GM21737 (cell line): ENCODE results near the gene ARID1B.

Source experiments
- ATAC-seq: cut with Tn5 transposase; IDR thresholded peaks from one replicate; pipeline ENCODE4 v1.9.1; 2021; ENCODE audit warnings: mild to moderate bottlenecking, moderate library complexity; ENCODE audit not compliant: unreplicated experiment

ARID1B gene

GRCh38 chr6:157116426-157116825, 339.2 kb downstream of the ARID1B start:
- no peak for ATAC-seq

DNA sequence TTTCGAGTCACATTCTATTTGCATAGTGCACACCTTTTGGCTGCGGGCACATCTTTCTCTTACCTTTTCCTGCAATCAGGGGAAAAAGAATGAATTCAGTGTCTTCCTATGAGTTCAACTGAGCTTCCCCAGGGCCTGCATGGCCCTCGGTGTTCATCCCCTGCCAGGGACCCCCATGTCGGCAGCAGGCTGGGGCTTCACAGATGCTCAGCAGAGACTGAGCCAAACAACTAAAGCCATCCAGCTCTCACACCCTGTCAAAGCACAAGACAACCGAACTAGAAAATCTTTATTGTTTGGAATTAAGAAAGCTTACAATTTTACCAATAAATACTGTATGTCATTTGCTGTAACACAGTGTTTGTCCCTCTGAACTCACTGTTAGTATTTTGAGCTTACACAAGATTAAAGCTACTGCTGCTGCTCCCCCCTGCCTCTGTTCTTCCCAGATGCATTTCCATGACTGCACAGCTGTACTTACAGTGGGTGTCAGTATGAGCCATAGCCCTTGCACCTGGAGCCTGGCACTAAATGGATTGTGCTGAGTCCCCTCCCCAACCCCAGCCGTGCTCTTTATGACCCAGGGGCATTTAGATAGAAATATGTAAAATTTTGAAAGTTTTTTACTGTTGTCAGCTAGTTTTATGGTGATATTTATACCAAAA, 340.4 kb downstream of the ARID1B start:
- no peak for ATAC-seq

DNA sequence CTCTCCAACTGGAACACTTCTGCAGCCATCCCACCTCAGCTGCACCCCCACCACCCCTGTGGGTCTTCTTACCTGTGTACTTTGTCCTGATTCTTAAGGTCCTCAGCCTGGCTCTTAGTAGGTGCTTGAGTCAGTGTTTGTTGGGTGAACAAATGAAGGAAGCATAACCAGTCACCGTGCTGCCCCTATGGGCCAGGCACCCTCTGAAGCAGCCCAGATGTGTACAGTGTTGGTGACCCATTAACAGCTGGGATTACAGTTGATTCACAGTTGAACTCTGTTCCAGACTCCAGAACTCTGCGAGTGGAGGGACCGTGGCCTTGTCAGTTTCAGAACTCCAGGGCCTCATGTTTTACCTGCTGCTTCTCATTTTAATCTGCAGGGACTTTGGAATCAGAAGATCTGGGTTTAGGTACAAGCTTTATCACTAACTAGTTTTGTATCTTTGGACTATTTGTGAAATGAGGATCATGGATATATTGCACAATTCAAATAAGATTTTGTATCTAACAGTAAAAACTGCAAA, 342.4 kb downstream of the ARID1B start:
- no peak for ATAC-seq

DNA sequence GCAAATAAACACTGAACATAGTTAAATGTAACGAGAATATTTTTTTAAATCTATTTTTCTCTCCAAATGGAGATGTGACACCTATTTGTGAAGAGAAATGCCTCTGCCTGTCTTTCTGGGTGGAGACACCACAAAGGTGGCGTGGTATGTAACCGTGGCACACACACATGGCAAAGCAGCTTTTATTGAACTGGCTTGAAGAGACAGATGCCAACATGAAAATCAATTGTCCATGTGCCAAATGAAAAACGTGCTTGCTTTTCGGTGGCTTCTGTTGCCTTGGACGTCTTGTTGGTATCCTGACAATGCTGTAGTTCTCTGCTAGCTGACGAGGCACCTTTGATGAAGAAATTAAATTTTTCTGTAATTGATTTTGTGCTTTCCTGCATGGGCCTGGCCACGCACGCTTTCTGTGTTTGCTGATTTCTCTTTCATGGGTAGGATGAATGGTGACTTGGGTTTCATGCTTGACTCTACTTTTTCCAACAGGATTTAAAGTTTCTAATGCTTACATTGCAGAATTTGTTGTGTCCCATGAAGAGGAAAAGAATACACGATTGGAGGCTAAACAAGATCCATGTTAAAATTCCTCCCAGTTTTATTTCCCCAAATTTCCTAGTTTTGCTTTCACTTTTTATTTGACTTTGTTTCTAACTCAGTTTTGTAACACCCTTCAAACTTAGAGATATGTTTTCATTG, 343.5 kb downstream of the ARID1B start:
- no peak for ATAC-seq

- ATAC-seq = no peak
These were observed 344.7 kb downstream of the ARID1B start for GRCh38 chr6:157121897-157122296.

DNA sequence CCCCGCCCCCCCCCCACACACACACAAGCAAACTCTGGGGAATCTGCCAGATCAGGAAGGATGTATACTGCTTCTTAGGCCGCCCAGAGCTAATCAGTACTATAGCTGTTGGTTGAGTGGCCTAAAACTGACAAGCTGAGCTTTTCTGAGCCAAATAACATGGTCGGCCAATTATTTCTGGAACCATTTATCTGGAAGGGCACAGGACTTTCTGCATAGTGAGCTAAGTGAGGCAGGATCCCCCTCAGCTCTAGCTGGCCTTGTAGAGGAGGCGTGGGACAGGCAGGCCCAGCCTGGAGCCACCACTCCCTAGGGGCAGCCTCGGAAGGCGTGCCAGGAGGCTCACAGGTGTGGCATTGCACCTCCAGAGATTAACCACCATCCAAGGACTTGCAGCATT, 346.1 kb downstream of the ARID1B start:
- no peak for ATAC-seq

- no peak for ATAC-seq
These were observed 347.5 kb downstream of the ARID1B start for GRCh38 chr6:157124485-157125254.

GRCh38 chr6:157125531-157125930, 348.4 kb downstream of the ARID1B start:
- ATAC-seq = no peak

DNA sequence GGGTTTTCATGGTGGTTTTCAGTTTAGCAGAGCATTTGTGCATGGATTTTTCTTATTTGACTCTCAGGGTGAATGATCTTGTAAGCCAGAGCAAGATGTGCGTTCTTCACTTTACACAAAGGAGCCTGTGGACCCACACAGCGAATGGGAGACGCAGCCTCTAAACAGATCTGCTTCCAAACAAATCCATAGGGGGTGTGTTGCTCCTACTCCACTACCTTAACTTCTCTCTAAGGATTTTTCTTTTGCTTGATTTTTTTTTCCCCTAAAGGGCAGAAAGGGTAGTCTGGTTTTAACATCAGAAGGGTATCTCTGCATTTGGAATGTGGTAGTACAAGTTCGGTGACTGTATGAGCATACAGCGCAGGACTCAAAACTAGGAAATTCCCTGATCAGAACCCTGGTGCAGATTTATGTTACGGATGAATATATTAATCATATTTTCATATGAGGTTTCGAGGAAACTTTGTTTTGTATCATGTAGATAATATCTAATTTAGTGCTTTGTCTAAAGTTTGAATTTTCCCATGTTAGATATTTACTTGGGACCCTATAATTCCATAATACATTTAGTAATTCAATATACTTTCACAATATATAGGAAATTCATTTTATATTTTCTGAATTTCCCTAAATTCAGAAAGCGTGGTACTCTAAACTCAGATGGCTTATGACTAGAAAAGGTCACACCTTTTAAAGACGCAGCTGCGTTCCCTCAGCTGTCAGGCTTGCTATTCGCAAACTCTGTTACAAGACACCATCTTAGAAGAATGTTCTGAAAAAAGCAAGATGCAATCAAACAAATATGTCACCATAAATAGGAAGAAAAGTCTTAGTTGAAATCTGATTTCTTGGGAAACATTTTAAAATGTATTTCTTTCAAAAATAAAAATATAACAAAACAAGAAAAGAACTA, 349.3 kb downstream of the ARID1B start:
- ATAC-seq = no peak

DNA sequence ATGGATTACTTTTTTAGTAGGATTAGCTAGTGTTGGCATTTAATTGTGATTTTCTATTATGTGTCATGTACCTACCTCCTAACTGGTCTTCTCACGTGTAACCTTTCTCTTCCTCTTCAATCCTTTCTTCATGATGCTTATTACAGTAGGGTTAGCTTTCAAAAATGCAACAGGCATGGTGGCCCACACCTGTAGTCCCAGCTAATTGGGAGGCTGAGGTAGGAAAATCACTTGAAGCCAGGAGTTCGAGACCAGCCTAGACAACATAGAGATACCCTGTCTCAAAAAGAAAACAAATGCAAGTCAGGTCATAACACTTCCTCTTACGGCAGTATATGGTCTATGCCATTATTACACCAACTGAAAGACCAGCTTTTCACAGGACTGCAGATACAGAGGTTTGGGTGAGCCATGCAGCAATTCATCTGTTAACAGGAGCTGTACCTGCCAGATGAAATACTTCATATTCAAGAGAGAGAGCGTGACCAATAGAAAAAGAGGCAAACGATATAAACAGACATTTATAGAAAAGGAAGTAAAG, 351.1 kb downstream of the ARID1B start:
- no peak for ATAC-seq

- ATAC-seq = no peak
These were observed 354.1 kb downstream of the ARID1B start for GRCh38 chr6:157131250-157131649.

GRCh38 chr6:157133856-157134255, 356.7 kb downstream of the ARID1B start:
- ATAC-seq = no peak

- ATAC-seq = no peak
These were observed 357.3 kb downstream of the ARID1B start for GRCh38 chr6:157134402-157135047.

GRCh38 chr6:157135691-157136090, 358.5 kb downstream of the ARID1B start:
- ATAC-seq = no peak

DNA sequence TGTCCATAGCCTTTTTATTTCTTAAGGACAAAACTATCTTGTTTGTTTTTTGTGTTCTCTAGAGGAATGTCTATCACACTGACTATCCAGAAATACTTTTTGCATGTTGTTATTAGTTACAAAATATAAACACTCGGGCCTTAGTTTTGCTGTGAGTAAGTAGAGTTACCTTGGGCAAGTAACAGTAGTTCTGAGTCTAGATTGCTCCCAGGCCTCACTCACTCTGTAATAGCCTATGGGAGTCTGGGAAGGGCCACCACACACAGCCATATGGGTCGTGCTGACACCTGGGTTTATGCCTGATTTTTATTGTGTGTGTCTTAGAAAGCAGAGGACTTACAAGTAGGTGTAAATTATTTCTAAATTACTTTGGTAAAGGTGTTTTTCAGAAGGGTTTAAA, 360.3 kb downstream of the ARID1B start:
- ATAC-seq = no peak

DNA sequence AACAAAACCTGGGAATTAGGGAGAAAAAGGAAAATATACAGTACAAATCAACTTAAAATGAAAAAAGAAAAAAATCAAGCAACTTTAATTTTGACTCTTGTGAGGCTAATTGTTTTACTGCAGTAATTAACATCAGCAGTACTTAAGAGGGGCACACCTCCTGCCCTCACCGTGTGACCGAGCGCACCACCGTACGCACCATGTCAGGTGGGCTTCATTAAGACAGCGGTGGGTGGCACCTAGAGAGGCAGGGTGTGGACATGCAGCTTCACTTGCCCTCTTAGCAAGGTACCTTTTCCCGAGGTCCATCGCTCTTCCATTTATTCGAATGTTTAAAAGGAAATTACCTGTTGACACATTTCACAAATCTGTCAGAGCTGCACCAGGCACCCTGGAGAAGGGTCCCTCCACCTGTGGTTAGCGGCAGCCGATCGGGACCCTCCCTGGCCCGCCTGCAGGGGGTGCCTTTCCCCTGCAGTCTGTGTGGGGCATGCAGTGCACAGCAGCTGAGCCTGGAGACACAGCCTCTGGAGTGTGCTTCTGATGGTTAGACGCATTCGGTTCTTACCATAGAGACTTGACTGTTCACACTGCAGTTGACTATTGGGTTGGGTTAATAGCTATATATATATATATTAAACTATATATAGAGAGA, 362.0 kb downstream of the ARID1B start:
- ATAC-seq = no peak

GRCh38 chr6:157143171-157143889, 366.2 kb downstream of the ARID1B start:
- no peak for ATAC-seq

GRCh38 chr6:157143890-157144798, 367.0 kb downstream of the ARID1B start:
- ATAC-seq = no peak
